Coronary artery (tissue), 2 donors: ENCODE measurements around the gene ZNF507.

Source experiments
- DNase-seq: peaks from one replicate; pipeline ENCODE4 v3.0.0-alpha.2; 2017; ENCODE audit warnings: low spot score
- H3K27ac ChIP-seq, 2 donors: fragments of 200-600 bp; sonication (generic); one replicate each; pipeline ENCODE4 v1.5.1; 2016 to 2019
- H3K4me3 ChIP-seq: fragments of 200-600 bp; sonication (generic); 2 replicates; pipeline ENCODE4 v1.5.1; 2016; ENCODE audit warnings: mild to moderate bottlenecking, moderate library complexity
- TF ChIP-seq, protein P1 (sequence below): fragments of 200-600 bp; sonication (generic); IDR thresholded peaks from one replicate; pipeline ENCODE4 v1.5.1; 2019; ENCODE audit warnings: antibody characterized with exemption

The ZNF507 gene

DNA sequence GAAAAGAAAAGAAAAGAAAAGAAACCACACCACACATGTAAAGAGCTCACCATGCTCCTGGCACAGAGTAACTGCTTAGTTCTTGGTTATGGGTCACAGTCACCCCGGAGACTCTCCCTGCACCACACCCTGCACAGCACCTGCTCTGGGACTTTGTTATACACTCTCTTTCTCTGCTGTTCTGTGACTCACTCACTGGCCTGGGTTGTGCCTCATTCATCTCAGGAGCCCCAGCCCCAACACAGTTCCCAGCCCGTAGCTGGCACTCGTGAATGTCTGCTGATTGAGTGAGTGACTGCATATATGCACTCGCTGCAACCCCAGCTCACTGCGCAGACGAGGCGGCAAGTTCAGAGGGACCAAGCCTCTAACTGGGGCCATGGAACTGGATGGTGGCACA is 22.9 kb upstream of the ZNF507 start:
- TF ChIP-seq, protein P1, sequence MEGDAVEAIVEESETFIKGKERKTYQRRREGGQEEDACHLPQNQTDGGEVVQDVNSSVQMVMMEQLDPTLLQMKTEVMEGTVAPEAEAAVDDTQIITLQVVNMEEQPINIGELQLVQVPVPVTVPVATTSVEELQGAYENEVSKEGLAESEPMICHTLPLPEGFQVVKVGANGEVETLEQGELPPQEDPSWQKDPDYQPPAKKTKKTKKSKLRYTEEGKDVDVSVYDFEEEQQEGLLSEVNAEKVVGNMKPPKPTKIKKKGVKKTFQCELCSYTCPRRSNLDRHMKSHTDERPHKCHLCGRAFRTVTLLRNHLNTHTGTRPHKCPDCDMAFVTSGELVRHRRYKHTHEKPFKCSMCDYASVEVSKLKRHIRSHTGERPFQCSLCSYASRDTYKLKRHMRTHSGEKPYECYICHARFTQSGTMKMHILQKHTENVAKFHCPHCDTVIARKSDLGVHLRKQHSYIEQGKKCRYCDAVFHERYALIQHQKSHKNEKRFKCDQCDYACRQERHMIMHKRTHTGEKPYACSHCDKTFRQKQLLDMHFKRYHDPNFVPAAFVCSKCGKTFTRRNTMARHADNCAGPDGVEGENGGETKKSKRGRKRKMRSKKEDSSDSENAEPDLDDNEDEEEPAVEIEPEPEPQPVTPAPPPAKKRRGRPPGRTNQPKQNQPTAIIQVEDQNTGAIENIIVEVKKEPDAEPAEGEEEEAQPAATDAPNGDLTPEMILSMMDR, result no peak
- DNase-seq, result no peak
- Histone ChIP-seq H3K27ac (no peak overlapping the region), H3K4me3 (no peak overlapping the region)

DNA sequence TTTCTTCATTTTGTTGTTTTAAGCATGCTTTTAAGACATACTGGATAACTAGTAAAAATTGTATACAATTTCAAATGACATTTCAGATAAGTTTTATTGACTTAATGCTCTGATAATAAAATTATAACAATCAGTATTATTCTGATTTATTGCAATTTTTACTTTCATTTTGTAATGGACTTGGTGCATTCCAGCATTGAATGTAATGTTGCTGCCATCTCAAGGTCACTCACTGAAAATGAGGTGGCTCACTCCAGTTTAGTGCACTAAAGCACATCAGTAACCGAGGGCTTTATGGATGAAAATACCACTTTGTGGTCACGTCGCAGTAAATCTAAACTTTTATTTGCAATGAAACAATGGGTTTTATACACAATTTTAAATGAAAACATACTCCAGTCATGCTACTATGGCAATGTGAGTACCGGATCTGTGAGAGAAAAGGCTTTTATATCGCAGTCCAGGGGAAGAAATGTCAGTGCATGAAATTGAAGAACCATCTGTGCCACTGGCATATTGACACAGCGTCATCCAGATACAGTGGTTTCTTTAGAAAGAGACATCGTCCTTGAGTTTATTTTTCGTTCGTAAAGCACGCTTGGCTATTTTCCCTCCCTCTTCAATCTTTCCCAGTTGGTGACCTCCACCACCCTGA is 20.7 kb upstream of the ZNF507 start:
- Histone ChIP-seq H3K4me3 (no peak overlapping the region), H3K27ac (no peak overlapping the region)
- no peak for DNase-seq
- TF ChIP-seq, protein P1, result no peak

DNA sequence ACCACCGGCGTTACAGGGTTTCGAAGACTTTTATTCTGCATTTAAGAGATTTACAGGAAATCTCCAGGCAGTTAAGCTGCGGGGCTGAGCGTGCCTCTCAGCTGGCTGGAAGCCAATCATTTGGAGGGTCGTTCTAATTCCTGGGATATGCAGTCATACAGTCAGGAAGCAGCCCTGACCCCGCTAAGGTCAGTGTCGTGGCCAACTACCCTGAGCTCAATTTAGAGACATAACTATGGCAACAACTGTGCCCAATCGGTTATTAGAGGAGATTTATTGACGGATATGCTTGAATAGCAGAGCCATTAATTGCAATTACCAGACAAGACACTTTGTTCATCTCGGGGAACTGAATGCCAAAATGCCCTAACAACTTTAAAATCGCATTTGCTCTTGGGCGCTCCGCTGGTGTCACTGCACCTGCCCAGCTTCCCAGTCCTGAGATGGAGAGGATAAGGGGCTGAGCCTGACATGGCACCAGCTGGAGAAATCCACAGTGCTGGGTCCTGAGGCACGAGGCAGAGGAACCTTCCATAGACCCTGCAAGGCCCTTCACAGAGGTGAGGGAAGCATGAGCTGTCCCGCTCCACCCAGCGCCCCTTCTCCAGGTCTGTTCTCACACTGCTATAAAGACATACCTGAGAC is 15.1 kb upstream of the ZNF507 start:
- no peak for DNase-seq
- TF ChIP-seq, protein P1, result no peak
- no peak overlapping the region for H3K4me3 ChIP-seq
- H3K27ac ChIP-seq, result no peak overlapping the region

DNA sequence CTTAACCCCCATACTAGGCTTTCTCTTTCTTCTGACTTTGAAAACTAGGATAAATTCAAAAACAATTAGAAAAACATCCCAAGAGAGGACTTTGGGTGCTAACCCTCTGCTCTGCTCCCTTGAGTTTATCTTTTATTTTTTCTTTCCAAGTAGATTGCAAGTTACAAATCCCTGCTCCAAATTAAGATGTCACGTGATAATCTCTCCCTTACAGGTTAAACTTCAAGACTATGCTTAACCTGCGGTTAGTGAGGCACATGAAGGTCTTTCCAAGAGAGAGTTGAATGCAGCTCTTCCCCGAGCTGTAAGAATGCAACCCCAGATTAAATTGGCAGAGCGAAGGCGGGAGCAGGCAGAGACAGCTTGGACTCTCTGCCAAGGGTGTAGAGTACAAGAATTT is 12.2 kb upstream of the ZNF507 start:
- no peak overlapping the region for H3K4me3 ChIP-seq
- TF ChIP-seq, protein P1, result no peak
- no peak for DNase-seq

DNA sequence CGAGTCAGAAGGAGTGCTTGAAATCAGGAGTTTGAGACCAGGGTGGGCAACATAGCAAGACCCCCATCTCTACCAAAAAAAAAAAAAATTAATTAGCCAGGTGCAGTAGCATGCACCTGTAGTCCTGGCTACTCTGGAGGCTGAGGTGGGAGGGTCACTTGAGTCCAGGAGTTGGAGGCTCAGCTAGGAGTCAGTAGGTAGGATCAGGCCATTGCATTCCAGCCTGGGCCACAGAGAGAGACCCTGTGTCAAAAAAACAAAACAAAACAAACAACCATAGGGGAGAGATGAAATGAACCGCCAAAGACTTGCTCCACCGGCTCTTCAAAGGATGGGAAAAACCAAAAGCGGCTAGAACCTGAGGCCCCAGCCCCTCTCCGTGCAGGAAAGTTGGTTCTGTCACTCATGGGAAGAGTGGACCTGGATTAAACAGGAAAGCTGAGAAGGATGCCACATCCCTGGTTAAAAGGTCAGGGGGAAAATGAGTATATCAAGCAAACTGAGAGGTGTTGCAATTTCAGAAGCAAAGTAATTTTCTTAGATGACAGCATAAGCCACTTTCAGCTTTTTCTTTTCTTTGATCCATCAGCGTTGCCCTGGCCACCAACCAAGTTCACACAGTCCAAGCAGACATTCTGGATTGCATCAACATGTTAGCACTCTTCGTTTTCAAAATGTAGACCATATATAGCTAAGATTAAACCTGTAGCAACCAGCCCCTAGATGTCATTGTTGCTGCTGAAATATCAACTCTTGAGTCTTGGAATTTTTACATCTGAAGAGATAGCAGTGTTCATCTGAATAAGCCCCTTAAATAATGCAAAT is 8.9 kb upstream of the ZNF507 start:
- TF ChIP-seq, protein P1, result no peak
- Histone ChIP-seq H3K27ac (peak overlapping the region; percentile 34 to 68), H3K4me3 (peak overlapping the region; percentile 67)
- DNase-seq, result no peak

More for the DNA sequence above, 12.2 kb upstream of the ZNF507 start:
- no peak overlapping the region for H3K27ac ChIP-seq

DNA sequence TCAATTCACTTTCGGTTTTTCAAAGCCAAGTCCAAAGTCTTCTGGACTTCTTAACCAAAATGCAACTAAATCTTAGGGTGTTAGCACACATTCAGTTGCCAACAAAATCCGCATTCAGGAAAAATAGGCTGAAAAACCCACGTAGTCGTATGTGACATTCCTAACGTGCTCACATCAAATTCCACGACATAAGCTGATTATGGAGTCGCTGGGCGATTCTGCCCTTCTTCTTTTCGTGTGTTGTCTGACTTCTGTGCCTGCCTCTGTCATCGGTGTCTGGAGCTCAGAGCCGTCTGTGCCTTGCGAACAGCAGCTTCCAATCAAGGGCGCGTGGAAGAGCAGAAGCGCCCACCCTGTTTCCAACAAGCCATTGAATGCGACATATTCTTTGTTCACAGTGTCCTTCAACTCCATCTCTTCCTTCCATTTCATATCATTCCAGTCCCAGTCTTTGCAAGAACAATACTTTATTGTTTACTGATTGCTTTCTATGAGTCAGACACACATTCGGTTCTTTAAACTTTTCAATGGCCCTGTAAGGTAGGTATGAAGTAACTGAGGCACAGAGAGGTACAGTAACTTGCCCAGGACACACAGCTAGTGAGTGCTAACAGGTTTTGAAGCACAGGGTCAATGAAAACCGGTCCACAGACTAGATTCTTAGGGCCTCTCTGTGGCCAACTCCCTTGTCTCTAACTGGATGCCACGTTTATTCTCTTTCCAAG is 8.2 kb upstream of the ZNF507 start:
- peak overlapping the region; percentile 67 for H3K4me3 ChIP-seq
- peak overlapping the region; percentile 34 to 68 for H3K27ac ChIP-seq
- DNase-seq, result no peak
- TF ChIP-seq, protein P1, result no peak
